HG03575 (cell line): ENCODE measurements around the gene PIP5K1B.

Experiments used
- ATAC-seq: cut with Tn5 transposase; IDR thresholded peaks from one replicate; pipeline ENCODE4 v1.9.1; 2021; ENCODE audit not compliant: unreplicated experiment, insufficient number of reproducible peaks, low FRiP score; ENCODE audit errors: extremely low read depth

PIP5K1B gene

DNA sequence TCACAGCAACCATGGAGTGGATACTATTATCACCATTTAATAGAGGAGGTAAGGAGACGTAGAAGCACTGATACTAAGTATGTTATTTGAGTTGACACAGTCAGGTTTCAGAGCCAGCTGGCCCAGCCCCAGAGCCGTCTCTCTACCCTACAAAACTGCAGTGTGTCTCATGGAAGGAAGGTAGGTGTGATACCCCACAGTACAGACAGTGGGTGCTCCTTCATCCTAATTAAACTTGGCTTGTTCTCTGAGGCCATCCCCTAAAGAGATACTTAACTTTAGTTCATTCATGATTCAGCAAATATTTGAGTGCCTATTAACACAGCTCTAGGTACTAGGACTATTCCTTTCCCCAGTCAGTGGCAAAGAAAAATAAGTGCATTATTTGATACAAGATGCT, 22.6 kb downstream of the PIP5K1B start:
- no peak for ATAC-seq

DNA sequence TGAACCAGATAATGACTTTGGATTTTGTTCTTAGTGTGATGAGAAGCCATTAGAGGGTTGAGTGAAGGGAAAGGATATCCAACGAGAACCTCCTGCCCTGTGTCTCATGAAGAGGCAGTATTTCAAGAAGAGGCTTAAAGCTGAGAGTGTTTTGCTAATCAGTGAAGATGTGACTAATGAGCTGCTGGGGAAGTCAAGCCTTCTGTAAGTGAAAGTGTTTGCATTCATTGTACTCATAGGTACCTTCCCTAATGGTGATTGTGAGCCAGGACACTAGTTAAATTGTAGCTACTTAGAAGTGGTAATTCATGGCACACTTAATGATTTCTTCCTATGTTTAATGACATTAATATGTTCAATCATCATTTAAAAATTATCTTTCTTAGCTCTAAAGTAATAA, 23.7 kb downstream of the PIP5K1B start:
- no peak for ATAC-seq

DNA sequence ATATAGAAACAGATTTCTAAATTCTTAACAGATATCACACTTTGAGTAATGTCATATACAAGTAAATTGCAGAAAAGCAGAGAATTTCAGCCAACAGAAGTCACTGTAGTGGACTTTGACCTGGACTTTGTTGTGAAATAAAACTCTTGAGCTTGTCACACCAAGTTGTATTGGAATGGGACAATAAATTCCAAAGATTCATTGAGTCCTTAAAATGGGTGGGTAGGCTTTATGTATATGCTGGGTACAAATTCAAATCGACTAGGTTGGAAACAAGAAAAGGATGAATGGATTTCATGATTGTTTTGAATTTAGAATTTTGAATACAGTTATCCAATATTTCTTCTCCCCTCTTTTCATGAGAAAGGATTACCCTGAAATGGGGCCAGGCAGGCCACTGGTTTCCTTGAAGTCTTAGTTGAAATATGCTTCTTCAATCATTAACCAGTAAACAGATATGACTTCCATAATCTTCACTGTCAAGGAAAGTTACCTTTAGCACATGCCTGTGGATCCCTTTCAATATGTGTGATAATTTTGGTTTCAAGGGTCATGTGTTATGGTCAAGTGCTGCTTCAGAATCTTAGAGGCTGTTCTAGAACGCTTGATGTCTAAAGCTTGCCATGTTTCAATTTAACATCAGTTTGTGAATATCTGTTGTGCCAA, 25.7 kb downstream of the PIP5K1B start:
- ATAC-seq, result no peak

DNA sequence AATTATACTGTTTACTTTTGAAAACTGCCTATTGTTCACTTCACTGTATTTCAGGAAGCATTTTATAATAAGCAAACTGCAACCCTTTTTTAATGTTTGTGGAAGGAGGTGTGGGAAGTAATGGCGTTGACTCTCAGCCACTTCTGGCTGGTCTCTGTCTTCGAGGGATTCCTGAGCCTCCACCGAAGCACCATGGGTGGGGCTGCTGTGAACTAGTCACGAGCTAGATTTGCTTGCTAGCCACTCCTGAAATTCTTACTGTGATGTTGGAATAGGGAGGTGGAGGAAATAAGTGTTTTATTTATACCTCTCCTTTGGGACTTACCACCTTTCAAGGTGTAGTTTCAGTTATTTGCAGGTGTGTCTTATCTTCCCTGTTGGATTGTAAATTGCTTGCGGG, 26.8 kb downstream of the PIP5K1B start:
- ATAC-seq, result no peak

DNA sequence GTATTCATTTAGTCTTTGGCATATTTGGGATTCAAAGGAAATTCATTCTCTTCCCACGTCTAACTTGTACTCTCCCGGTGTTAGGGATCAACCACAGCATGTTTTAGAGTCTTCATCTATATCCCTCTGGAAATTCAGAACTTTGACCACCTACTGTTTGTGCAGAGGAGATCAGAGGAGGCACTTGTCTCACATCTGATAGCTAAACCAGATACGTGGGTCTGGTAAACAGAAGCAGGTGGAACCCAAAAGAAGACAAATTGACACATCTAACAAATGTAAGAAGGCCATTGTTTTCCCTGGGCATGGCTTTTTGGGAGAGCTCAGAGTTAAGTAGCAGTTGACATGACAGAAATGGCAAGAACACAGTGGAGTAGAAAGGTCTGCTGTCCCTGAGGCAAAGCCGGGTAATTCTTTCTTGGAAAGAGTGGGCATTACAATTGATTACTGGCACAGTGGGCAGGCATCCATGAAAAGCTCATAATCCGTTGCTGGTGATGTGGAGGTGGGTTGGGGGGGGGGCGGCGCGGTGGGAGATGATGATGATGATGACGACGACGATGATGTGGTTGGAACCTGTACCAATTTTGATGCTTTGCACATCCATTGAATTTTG, 27.5 kb downstream of the PIP5K1B start:
- ATAC-seq, result no peak

DNA sequence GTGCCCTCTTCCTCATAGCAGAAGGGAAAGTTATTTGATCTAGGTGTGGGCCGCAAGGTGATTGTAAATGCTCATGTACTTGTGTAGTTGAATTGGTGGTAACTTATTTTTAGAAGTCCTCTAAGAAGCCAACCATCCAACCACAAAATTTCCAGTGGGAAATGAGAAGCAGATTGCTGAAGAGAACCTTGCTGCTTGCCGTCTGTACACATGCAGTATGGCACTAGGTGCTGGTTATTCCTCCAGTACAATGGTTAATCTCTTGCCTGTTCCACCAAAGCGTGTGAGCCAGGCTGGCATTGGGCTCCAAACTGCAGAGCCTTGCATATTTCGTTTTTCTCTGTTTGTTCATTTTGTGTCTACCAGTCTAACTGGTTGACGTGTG, 28.0 kb downstream of the PIP5K1B start:
- ATAC-seq, result no peak

DNA sequence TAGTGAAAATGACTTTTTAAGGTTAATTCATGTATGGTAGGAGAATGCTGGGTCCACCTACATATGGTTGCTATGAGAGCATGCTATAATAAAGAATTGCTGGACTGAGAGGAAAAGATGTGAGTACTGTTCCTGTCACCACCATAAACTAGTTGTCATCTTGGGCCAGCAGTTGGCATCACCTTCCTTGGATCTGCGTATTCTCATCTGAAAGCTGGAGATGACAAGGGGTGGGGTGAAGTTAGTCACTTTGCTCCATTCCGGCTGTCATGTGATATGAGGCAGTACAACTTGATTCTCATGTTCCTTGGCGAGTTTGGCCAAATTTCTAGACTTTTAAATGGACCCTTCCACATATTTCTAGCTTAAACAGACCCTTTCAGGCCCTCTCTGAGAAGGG, 33.3 kb downstream of the PIP5K1B start:
- ATAC-seq, result no peak

DNA sequence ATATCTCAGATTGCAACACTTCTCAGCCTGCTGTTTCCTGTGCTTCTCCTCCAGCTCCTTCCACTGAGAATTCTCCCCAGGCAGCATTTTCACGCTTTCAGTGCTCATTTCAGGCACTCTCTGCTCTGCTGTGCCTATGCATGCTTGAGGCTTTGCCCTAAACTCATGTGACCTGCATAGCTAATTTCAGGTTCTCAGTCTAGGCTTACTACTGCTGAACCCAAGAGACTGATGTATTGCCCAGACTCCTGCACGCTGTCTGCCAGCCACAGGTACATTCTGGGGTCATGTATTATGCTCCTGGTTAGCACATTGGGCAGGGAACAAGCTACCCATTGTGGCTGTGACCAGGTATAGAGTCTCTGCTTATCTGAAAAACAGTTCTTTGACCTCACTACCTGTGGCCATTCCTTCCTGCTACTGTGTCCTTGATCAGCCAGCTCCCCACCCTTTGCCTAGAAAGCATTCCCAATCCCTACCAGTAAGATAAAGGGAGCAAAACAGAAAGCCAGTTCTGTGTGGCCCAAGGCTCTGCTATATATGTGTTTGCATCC, 34.7 kb downstream of the PIP5K1B start:
- no peak for ATAC-seq

DNA sequence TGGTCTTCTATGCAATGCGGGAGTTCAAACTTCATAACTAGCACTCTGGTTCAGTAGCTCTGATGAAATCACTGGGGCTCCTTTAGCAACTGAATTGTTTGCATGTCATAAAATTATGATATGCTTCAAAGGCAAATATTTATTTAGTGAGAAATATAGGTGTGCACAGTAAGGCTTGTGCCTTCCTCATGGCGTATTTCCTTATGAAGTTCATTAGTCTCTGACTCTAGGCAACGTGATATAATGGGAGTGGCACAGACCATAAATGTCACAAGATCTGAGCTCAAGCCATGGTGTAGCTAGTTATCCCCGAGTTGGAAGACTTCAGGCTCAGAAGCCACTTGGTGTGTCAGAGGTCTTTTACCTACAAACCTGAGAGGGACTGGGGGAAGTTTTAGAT, 35.5 kb downstream of the PIP5K1B start:
- ATAC-seq, result no peak

DNA sequence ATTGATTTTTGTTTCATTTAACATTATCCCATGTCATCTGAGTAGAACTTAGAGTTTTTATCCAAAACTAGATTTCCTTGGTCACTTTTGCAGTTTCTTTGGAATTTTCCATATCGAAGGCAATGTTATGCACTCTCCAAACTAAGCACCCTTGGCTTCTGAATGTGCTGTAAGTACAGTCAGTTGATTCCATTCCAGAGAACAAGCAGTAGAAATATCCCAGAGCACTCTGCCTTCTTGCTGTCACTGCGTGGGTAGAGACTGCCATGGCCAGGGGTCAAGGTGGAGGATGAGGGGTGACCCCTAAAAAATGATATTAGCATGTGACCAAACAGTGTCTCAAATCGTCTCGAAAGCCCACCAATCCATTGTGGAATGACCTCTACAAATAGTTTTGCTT, 36.2 kb downstream of the PIP5K1B start:
- ATAC-seq, result no peak

DNA sequence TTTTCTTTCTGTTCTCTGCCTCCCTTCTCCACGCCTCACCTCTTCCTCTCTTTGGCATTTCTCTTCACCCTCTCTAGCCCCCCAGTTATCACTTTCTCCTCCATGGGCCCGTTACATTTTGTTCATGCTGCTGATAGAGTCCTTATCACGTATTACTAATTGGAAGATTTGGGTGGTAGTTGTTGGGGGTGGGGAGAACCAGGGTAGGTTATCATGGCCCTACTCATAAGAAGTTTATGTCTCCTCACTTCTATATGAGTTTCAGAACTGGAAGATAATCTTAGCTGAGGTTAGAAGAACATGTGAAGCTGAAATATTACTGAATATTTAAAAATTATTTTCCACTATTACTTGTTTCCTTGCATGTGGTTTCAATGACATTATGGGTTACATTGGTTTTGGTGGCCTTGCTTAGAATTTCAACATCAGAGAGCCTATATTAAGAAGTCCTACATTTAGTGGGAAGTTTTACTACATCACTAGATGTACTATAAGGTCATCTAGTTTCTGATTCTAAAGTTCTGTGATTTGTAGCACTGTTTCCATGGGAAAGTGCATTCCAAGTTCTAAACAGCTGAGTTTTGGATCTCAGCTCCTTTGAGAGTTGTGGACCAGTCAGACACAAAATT, 36.8 kb downstream of the PIP5K1B start:
- ATAC-seq, result no peak

DNA sequence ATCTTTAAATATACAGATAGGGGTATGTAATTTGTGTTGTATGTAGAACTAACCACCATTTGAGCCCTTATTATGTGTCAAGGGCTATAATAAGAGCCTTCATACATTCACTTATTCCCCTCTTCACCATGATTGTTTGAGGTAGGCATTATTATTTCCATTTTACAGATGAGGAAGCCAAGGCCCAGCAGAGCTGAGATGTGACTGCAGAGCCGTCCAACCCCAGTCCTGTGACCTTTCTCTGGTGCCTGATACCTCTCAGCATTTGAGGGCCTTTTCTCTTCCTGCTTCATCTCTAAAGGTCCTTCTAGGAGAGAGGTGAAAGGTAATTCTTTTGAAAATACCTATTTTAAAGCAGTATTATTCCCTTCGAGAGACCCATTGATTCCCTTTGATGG, 37.3 kb downstream of the PIP5K1B start:
- ATAC-seq, result no peak

DNA sequence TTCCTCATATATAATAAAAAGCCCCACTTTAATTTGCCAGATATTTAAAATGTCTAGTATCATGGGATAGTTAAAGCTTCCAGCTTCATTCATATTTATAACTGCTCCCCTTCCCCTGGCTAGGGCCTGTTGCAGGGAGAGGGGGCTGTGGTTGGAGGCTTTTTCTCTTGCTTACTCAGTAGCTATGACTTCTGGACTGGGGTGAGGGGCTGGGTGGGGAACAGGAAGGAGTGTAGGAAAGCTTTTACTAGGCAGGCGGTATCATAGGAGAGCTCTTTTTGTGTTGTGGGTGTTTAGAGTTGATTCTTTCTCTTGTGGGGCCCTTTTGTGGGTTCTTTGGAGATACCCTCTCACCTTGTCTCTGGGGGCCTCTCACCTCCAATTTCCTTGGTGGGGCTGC, 39.4 kb downstream of the PIP5K1B start:
- ATAC-seq, result no peak

DNA sequence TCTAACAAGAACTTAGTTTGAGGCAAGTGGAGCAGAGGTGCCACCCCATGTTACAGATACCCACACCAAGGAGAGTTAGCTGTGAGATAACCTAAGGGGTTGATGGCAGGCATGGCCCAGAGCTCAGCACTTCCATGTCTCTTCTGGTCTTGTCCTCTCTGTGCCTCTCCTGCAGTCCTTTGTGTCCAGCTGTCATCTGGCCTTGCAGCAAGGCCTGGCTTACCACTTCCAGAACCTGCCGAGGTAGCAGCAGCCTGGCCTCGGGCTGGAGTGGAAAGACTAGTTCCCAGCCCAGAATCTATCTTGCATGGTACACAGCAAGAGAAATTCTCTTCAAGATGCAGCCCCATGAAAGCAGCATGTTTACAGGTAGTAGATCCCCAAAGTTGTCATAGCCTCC, 41.5 kb downstream of the PIP5K1B start:
- ATAC-seq, result no peak

DNA sequence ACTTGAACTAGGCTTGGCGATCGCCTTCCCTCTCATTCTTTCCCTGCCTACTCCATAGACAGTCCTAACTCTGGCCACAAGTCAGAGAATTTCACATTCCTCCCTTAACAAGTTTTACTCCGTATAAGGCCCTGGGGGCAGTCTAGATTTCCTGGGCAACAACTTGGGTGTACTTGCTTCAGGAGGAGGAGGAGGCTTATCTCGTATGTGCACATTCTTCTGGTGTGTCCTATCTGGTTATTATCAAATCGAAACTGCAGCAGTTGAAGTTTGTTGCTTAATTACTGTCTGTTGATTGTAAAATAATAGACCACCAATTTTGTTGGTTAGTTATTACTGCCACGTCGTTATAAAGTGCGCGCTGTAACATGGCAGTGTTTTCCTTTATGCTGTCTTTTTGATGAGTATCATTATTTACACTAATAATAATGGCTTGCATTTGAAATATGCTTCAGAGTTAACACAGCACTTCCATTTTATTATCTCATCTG, 42.0 kb downstream of the PIP5K1B start:
- ATAC-seq, result no peak

DNA sequence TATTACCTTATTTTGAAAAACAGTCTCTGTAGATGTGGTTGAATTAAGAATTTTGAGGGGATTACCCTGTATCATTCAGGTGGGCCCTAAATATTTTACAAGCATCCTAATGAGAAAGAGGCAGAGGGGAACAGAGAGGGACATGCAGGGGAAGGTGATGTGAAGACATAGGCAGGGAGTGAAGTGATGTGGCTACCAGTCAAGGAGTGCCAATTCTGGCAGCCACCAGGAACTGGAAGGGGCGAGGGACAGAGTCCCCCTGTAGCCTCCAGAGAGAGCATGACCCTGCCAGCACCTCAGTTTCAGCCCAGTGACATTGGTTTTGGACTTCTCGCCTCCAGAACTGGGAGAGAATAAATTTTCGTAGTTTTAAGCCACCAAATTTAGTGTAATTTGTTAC, 44.1 kb downstream of the PIP5K1B start:
- no peak for ATAC-seq

DNA sequence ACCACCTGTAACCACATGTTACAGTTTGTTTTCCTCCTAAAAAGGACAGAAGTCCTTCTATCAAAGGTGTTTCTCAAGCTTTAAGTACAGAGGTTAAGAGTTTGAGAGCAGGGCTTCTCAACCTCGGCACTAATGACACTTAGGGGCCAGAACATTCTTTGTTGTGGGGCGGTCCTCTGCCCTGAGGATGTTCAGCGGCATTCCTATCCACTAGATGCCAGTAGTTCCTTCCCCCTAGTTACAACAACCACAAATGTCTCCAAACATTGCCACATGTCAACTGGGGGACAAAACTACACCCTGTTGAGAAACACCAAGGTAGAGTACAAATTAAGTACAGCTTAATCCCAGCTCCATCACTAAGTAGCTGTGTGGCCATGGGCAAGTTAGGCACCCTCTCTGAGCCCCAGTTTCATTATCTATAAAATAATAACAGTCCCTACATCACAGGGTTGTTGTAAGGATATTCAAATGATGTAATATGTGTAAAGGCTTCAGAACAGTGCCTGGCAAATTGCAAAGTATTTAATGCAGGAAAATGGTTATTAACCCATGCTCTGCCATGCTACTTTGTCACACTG, 44.6 kb downstream of the PIP5K1B start:
- no peak for ATAC-seq

DNA sequence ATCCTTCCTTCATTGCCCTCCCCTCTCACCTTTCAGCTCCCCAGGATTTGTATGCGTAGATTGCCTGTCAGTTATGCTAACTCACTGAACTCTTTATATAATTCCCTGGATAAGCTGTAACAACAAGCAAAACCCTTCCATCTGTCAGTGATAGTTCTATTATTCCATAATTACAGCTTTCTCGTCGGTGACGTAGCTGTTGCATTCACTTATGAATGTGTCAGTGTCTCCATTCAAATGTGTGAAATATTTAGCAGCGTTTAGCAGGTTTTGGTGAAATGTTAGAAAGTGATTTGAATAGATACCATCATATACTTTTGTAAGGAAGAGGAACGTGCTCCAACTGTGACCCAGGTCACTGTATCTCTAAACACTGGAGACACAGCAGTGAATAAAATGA, 45.2 kb downstream of the PIP5K1B start:
- no peak for ATAC-seq

DNA sequence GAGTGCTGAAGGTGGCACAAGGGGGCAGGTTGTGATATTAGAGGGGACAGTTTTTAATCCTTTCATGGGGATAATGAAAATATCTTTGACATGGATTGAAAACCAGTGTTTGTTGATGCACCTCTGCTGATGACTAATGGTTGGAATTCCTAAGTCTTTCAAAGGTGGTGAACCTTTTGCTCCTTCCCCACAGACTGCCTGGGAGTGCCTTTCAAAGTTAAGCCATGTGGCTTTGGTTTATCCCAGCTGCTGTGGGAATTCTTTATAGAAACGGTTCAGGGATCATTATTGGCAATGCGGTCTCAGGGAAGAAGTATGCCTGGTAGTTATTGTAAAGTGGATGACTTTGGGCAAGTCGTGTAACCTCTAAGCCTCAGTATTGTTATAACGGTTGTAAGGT, 45.7 kb downstream of the PIP5K1B start:
- no peak for ATAC-seq

DNA sequence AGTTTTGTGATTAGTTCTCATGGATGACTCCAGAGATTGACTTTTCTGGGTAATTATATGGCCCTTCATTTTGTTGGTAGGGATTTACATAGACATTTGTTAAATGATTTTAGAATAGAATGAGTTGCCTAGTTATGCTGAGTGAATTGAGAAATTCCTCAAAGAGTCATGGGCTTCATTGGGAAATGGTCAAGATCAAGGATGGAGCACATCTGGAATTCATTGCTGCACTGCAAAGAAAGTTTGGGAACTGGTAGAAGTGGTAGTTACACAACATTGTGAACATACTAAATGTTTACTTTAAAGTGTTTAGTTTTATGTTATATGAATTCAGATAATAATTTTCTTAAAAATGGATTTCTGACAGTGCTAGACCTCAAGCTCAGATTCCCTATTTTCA, 46.5 kb downstream of the PIP5K1B start:
- ATAC-seq, result no peak
